Endothelial cell of umbilical vein (primary cell): ENCODE measurements around the gene COL20A1.

Experiments used
- FOS ChIP-seq: IDR thresholded peaks from 2 replicates; pipeline ENCODE4 v1.6.1; 2011; ENCODE audit warnings: mild to moderate bottlenecking, low read length, moderate library complexity, borderline replicate concordance; ENCODE audit not compliant: insufficient read depth
- POLR2A ChIP-seq: IDR thresholded peaks from 2 replicates; pipeline ENCODE4 v1.6.1; 2012; ENCODE audit warnings: low read depth, mild to moderate bottlenecking, control low read depth, low read length
- TF ChIP-seq, protein P1 (sequence below), 2 donors: IDR thresholded peaks; 1 replicate in 1 of 2; 2 replicates in 1 of 2; pipeline ENCODE4 v1.5.1; 2011; ENCODE audit warnings: low read length in 2 of 2, mild to moderate bottlenecking in 2 of 2, moderate library complexity in 2 of 2, control low read depth in 1 of 2, inconsistent platforms in 1 of 2, low read depth in 1 of 2; ENCODE audit not compliant: insufficient read depth in 1 of 2; ENCODE audit errors: extremely low read depth in 1 of 2

DNA sequence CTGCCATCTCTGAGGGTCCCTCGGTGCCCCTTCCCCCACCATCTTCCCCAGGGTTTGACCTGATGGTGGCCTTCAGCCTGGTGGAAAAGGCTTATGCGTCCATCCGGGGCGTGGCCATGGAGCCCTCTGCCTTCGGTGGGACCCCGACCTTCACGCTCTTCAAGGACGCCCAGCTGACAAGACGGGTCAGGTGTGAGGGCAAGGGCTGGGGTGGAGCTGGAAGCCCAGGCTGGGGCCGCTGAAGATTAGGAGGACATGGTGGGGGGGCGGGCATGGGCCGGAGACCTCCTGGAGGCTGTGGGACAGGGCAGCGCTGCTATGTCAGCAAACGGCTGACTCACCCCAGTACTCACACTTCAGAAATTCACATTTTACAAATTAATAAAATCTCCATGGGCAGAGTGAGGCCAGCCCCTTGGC is 23.5 kb downstream of the COL20A1 start:
- no peak for TF ChIP-seq FOS
- TF ChIP-seq, protein P1, sequence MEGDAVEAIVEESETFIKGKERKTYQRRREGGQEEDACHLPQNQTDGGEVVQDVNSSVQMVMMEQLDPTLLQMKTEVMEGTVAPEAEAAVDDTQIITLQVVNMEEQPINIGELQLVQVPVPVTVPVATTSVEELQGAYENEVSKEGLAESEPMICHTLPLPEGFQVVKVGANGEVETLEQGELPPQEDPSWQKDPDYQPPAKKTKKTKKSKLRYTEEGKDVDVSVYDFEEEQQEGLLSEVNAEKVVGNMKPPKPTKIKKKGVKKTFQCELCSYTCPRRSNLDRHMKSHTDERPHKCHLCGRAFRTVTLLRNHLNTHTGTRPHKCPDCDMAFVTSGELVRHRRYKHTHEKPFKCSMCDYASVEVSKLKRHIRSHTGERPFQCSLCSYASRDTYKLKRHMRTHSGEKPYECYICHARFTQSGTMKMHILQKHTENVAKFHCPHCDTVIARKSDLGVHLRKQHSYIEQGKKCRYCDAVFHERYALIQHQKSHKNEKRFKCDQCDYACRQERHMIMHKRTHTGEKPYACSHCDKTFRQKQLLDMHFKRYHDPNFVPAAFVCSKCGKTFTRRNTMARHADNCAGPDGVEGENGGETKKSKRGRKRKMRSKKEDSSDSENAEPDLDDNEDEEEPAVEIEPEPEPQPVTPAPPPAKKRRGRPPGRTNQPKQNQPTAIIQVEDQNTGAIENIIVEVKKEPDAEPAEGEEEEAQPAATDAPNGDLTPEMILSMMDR (IDR thresholded peaks at IDR 0.05; ENCODE audit: extremely low read depth in 1 of 2, insufficient read depth in 1 of 2, low read depth in 1 of 2, low read length in 2 of 2) = no peak
- no peak for TF ChIP-seq POLR2A
